Osteocyte (in vitro differentiated cells): ENCODE results near the gene ZCCHC7. TPM values are rescaled to one million over a fixed set of nuclear protein-coding genes. Genes with fewer than 3 reads are reported as not detected.
A peak's percentile ranks its signal among the peaks of the same experiment; 100 is the strongest.

Source experiments
- DNase-seq: peaks from one replicate; pipeline ENCODE4 v3.0.0; 2021; ENCODE audit warnings: mixed read lengths; ENCODE audit not compliant: unreplicated experiment; ENCODE audit errors: extremely low spot score
- H3K27ac Mint-ChIP-seq: one replicate; pipeline ENCODE4 v1.8.0; 2021; ENCODE audit warnings: mild to moderate bottlenecking, mixed read lengths; ENCODE audit not compliant: unreplicated experiment
- H3K27me3 Mint-ChIP-seq: one replicate; pipeline ENCODE4 v1.8.0; 2021; ENCODE audit warnings: mixed read lengths; ENCODE audit not compliant: unreplicated experiment
- H3K36me3 Mint-ChIP-seq: one replicate; pipeline ENCODE4 v1.8.0; 2021; ENCODE audit warnings: mixed read lengths; ENCODE audit not compliant: unreplicated experiment
- H3K4me1 Mint-ChIP-seq: one replicate; pipeline ENCODE4 v1.8.0; 2021; ENCODE audit warnings: mixed read lengths; ENCODE audit not compliant: unreplicated experiment
- H3K4me3 Mint-ChIP-seq: one replicate; pipeline ENCODE4 v1.8.0; 2021; ENCODE audit warnings: mild to moderate bottlenecking, moderate library complexity, mixed read lengths; ENCODE audit not compliant: unreplicated experiment
- H3K9me3 Mint-ChIP-seq: one replicate; pipeline ENCODE4 v1.8.0; 2021; ENCODE audit warnings: mixed read lengths; ENCODE audit not compliant: unreplicated experiment
- total RNA-seq: library from RNA; stranded (reverse); gene quantifications from 2 replicates; pipeline ENCODE4 v1.2.1, GENCODE V29; 2021
- TF ChIP-seq, protein P1 (sequence below): fragments of 200-600 bp; sonication (generic); IDR thresholded peaks from 2 replicates; pipeline ENCODE4 v1.5.0; 2021; ENCODE audit warnings: antibody characterized with exemption, mild to moderate bottlenecking, moderate library complexity

ZCCHC7 gene
- total RNA-seq, 1 donor from 2014 or later = 22.8 TPM

DNA sequence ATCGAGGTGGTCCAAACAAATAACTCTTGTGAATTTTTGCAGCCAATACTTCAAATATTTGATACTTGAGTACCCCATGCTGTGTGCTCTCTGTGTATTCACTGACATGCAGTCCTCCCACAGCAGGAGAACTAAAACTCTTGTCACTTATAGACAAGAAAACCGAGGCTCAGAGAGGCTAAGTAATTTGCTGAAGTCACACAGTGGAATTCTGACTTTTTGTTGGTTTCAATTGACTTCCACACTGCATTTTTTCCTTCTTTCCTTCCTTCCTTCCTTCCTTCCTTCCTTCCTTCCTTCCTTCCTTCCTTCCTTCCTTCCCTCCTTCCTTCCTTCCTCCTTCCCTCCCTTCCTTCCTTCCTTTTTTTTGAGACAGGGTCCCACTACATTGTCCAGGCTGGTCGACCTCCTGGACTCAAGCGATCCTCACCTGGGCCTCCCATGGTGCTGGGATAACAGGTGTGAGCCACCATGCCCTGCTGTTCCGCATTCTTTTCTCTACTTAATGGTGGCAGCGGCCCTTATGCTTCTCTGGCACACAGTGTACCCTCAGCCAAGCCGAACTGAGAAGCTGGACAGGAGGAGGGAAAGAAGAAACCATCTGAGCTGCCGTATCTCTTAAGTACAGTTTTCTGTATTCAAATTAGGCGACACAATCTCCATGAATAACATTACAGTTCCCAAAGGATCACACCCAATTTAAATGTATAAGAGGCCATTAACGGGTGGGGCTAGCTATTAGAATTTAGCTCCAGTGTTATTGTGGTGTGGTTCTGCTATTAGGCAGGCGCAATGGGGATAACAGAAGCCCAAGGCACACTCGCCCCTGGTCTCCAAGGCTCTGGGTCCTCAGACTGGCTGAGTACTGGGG lies 263.7 kb downstream of the ZCCHC7 start:
- peaks cover 3% of the 10 kb centered on the region for H3K27me3 Mint-ChIP-seq

DNA sequence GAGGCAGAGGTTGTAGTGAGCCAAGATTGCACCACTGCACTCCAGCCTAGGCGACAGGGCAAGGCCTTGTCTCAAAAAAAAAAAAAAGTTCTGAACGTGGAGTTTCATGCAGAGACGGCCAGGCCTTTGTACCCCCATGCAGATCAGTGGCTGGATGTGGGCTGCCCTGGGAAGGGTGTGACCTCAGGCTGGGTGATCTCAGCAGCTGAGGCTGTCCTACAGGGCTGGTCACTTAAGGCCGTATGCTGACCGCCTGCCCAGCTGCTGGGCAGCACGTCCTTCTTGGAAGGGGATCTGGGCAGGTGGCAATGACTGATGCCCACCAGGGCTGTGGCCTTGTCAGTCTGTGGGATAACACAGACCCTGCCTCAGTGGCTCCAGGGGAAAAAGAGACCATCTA lies 264.9 kb downstream of the ZCCHC7 start:
- TF ChIP-seq, protein P1, sequence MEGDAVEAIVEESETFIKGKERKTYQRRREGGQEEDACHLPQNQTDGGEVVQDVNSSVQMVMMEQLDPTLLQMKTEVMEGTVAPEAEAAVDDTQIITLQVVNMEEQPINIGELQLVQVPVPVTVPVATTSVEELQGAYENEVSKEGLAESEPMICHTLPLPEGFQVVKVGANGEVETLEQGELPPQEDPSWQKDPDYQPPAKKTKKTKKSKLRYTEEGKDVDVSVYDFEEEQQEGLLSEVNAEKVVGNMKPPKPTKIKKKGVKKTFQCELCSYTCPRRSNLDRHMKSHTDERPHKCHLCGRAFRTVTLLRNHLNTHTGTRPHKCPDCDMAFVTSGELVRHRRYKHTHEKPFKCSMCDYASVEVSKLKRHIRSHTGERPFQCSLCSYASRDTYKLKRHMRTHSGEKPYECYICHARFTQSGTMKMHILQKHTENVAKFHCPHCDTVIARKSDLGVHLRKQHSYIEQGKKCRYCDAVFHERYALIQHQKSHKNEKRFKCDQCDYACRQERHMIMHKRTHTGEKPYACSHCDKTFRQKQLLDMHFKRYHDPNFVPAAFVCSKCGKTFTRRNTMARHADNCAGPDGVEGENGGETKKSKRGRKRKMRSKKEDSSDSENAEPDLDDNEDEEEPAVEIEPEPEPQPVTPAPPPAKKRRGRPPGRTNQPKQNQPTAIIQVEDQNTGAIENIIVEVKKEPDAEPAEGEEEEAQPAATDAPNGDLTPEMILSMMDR = no peak
- no peaks in the 10 kb centered on the region for H3K4me1 Mint-ChIP-seq
- no peaks in the 10 kb centered on the region for H3K27me3 Mint-ChIP-seq
- H3K27ac Mint-ChIP-seq = no peak overlapping the region
- no peak overlapping the region for H3K4me3 Mint-ChIP-seq
- DNase-seq = no peak
- peaks cover 7% of the 10 kb centered on the region for H3K9me3 Mint-ChIP-seq
- no peaks in the 10 kb centered on the region for H3K36me3 Mint-ChIP-seq

More for the DNA sequence above, 263.7 kb downstream of the ZCCHC7 start:
- Mint-ChIP-seq H3K4me3 (no peak overlapping the region), H3K36me3 (no peaks in the 10 kb centered on the region), H3K4me1 (no peaks in the 10 kb centered on the region), H3K27ac (no peak overlapping the region), H3K9me3 (peaks cover 7% of the 10 kb centered on the region)
- no peak for DNase-seq
- TF ChIP-seq, protein P1 = no peak

DNA sequence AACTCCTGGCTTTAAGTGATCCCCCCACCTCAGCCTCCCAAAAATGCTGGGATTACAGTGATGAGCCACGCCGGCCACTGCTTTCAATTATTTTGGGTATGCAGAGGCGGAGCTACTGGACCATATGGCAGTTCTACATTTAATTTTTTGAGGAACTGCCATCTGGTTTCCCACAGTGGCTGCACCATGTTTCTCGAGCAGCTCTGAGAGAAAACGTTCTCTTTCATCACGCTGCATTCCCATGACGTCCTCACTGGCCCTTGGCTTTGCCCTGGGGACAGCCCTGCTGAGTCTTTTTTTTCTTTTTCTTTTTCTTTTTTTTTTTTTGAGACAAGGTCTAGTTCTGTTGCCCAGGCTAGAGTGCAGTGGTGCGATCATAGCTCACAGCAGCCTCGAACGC lies 266.6 kb downstream of the ZCCHC7 start:
- Mint-ChIP-seq H3K27me3 (no peaks in the 10 kb centered on the region), H3K4me1 (no peaks in the 10 kb centered on the region), H3K36me3 (no peaks in the 10 kb centered on the region), H3K9me3 (peaks cover 3% of the 10 kb centered on the region), H3K27ac (no peak overlapping the region), H3K4me3 (no peak overlapping the region)
- DNase-seq = no peak
- TF ChIP-seq, protein P1 = no peak

DNA sequence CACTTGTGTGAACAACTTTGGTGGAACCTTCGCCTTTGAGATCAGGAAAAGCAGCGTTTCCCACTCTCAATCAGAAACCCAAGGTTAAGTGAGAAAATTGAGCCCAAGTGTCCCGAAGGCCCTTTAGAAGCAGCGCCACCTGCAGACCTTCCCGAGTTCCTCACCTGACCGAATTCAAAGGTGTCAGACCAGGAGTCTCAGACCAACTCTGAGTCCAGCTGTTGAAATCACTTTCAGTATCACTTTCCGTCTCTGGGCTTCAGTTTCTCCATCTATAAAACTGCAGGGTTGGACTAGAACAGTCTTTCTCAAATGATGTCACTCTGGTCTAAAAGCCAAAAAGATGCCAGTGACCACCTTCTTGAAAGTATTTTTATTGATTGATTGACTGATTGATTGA lies 270.4 kb downstream of the ZCCHC7 start:
- DNase-seq = no peak
- Mint-ChIP-seq H3K27me3 (peaks cover 10% of the 10 kb centered on the region), H3K4me3 (no peak overlapping the region), H3K27ac (no peak overlapping the region), H3K4me1 (no peaks in the 10 kb centered on the region), H3K9me3 (no peaks in the 10 kb centered on the region), H3K36me3 (no peaks in the 10 kb centered on the region)
- TF ChIP-seq, protein P1 = peak; percentile 34

DNA sequence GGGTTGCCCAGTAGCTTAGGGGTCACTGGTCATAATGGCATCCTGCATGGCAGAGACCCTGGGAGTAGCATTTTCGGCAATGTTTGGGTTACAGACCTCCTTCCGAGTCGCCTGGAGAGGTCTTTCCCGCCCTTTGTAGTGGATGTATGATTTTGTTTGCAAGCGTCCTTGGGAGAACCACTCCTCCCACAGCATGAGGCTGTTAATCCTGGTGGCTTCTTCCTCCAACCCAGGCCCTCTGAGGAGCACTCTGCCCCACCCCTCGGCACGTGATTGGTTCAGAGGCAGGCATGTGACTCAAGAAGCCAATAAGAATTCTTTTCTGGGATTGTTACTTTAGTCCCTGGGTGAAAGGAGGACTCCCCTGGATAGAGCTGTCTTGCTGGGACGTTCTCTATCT lies 271.9 kb downstream of the ZCCHC7 start:
- TF ChIP-seq, protein P1 = no peak
- DNase-seq = no peak
- Mint-ChIP-seq H3K4me1 (no peaks in the 10 kb centered on the region), H3K4me3 (no peak overlapping the region), H3K27ac (no peak overlapping the region), H3K36me3 (no peaks in the 10 kb centered on the region), H3K27me3 (peaks cover 13% of the 10 kb centered on the region), H3K9me3 (no peaks in the 10 kb centered on the region)
